Right ventricle myocardium inferior (tissue), 1 donor: ENCODE results near the gene ZNF140. TPM values are rescaled to one million over a fixed set of nuclear protein-coding genes. Genes with fewer than 3 reads are reported as not detected.

Source experiments
- ATAC-seq: fragments of 200-7000 bp; cut with Tn5 transposase; one replicate; pipeline ENCODE4 v1.9.1; 2020; ENCODE audit warnings: mild to moderate bottlenecking, moderate library complexity
- DNase-seq: peaks from one replicate; pipeline ENCODE4 v3.0.0; 2021; ENCODE audit errors: missing footprints
- intact Hi-C: fragments of 100-400 bp; cut with DNase I; formaldehyde crosslinking; loops from one replicate; pipeline ENCODE4 v1.11.0; 2022
- total RNA-seq: library from RNA; stranded (reverse); fragmentation: NEBNext Ultra II Directional; extraction: Animal tissue kit (Norgen Biotek cat#: 25700); gene quantifications from one replicate; pipeline ENCODE4 v1.2.1, GENCODE V29; 2021
- donor health status: DM: no; HTN: yes; CAD: no; lungs with severe emphysema.

ZNF140 gene
- total RNA-seq, 1 donor from 2014 or later: 6.3 TPM

- intact Hi-C loops: loop anchor here (5.0 kb wide), 1 partner anchor 67 kb away; no protein-coding TSS in a partner anchor
- ATAC-seq (no peak), DNase-seq (no peak)
Measured at GRCh38 chr12:133124674-133125073, 44.0 kb downstream of the ZNF140 start.

DNA sequence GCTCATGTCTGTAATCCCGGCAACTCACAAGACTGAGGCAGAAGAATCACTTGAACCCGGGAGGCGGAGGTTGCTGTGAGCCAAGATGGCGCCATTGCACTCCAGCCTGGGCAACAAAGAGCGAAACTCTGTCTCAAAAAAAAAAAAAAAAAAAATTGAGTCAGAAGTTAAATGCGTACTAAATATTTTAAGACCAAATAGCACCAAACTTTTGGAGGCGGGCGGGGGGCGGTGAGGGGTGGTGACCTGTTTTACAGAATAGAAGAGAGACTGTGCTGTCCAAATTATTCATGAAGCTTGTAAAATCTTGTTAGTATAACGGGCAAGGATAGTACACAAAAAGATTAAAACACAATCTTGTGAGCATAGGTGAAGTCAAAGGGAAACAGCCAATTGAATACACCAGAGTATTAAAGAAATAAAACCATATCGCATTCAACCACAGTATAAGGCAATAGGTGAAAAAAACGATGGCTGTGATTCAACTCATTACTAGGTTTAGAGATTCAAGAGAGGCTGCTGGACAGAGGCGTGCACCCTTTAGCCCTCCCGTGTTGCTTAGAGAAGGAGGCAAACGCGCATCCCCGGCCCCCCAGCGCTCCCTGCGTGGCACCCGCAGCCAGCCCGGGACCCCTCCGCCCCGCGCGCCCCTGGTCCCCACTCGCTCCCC, 48.8 kb downstream of the ZNF140 start:
- intact Hi-C loops: loop anchor here (1.0 kb wide), 2 partner anchors 49 to 52 kb away; partner anchors contain the start of genes ZNF140 and ZNF268
- DNase-seq (no peak), ATAC-seq (peak; percentile 7)

- DNase-seq: peak; percentile 99
- peak; percentile 98 for ATAC-seq
- intact Hi-C loops: loop anchor here (1.0 kb wide), 2 partner anchors 50 to 51 kb away; partner anchors contain the start of genes ZNF140 and ZNF268
Measured at GRCh38 chr12:133130038-133130807, 49.5 kb downstream of the ZNF140 start, which contains the start of the genes ZNF10 and ZNF891. Gene ZNF10 (plus strand): TSS chr12:133130627. CDS start chr12:133144493, 13,866 bp downstream. Gene ZNF891 (minus strand): TSS chr12:133130274. CDS start chr12:133121918, 8,356 bp downstream.

DNA sequence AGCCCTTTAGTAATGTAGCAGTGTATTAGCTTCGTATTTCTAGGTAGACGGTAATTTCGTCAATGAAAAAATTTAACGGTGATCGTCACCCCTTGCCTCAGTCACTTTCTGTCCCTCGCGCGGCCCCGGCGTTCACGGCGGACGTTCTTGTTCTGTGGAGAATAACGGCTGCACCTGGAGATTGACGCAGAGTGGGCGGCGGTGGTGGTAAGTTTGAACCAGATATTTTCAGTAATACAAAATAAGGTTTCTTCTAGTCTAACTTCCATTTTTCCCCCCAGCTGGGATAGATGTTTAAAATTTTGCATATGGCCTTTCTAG, 50.0 kb downstream of the ZNF140 start:
- intact Hi-C loops: loop anchor here (1.0 kb wide), 2 partner anchors 50 to 51 kb away; partner anchors contain the start of genes ZNF140 and ZNF268
- ATAC-seq: no peak
- DNase-seq: peak; percentile 74

DNA sequence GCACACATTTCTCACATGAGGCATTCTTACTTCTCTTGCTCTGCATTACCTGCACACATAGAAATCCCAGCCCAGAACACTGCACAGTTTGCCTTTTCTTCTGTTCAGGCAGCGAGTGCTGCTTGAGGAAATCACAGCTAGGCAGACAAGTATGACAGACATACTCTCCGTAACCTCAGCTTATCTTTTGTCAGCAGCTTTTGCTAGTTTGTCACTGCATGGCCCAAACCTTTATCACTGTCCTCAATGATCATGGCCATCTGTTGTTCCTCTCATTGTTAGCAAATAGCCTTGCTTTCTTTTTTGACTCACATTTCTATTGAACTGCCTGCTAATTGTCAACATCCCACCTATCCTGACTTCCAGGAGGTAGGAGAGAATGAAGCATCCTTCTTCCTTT, 55.0 kb downstream of the ZNF140 start:
- no peak for DNase-seq
- no peak for ATAC-seq
- intact Hi-C loops: no loop called here

- ATAC-seq: no peak
- DNase-seq: no peak
- intact Hi-C loops: no loop called here
Measured at GRCh38 chr12:133145981-133146380, 65.3 kb downstream of the ZNF140 start.

GRCh38 chr12:133156125-133156690, 75.5 kb downstream of the ZNF140 start:
- intact Hi-C loops: no loop called here
- no peak for DNase-seq
- ATAC-seq: no peak

Other genes with a start within 250 kb of the ZNF140 start
- gene CHFR, start 193.3 kb upstream of the ZNF140 start, total RNA-seq: 14.1 TPM
- gene ZNF605, start 124.6 kb upstream of the ZNF140 start, total RNA-seq: 13.1 TPM
- gene ZNF26, start 94.6 kb upstream of the ZNF140 start, total RNA-seq: 4.4 TPM
- gene ZNF84, start 43.4 kb upstream of the ZNF140 start, total RNA-seq: 15.1 TPM
- gene ZNF891, start 49.4 kb downstream of the ZNF140 start, total RNA-seq: 1.2 TPM
- 5.4 TPM for gene ZNF10, start 49.7 kb downstream of the ZNF140 start, total RNA-seq
- gene ZNF268, start 100.6 kb downstream of the ZNF140 start, total RNA-seq: 6.8 TPM
- not detected for gene ANHX, start 155.0 kb downstream of the ZNF140 start, total RNA-seq